ENCODE data around the gene DPYD.

The DPYD gene

DNA sequence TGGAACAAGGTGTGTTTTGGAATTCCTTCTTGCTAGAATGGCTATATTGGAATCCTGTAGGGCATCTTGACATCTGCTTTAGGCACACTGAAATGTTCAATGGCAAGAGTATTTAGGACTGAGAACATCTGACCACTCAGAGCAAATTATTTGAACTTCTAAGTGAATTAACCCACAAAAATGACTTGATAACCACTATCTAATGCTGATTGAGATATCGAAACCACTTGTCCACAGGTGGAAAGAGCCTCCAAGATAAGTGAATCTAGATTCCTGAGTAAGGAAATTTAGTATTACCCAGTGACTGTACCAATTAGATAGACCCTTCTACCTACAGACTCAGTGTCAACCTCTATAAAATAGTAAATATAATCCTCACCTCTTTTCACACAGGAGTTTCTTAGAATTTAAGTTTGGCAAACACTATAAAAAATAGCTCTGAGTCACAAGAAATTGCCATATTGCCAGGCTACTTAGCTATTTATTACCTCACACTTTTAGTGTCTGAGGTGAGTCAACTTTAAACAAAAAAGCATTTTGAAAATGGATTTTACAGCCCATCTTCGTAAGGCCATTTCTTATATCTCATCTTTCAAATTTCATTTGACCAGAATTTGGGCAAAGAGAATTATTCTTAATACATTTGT, 777.5 kb downstream of the DPYD start:
- no peak for DNase-seq (ENCODE audit: low read depth)

DNA sequence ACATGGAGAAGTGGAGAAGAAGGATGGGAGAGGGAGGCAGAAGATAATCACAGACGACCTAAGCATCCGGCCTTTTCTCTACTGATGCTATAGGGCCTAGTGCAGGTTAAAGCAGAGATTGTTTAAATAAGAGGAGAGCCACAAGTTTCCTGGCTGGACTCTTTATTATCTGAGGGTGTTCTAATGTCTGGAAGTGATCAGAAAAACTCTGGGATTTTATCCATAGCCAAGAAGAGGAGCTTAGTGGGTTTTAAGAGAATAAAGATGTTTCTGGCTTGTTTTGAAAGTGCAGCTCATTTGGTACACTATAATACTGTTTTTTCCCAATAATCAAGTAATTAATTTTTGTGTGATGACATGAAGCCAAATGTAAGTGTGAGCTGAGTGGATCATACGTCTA, 780.2 kb downstream of the DPYD start:
- no peak for DNase-seq (ENCODE audit: low read depth)

DNA sequence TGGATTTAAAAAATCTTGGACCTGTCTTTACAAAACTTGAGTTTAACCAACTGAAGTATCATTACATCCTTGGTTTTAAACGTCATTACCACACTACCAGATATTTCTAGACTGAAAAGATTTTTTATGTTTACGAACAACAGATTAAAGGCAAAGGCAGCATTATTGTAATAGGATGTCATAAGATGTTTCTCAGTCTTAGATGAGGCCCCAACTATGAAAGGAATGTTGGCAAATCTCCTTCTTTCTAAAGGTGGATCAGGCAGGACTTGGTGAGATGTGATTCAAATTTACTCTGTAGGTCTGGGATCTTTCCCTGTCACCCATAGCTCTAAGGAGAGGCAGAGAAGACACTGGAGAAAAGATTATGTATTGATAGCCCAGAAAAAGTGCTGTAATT, 781.3 kb downstream of the DPYD start:
- DNase-seq (ENCODE audit: low read depth): no peak

DNA sequence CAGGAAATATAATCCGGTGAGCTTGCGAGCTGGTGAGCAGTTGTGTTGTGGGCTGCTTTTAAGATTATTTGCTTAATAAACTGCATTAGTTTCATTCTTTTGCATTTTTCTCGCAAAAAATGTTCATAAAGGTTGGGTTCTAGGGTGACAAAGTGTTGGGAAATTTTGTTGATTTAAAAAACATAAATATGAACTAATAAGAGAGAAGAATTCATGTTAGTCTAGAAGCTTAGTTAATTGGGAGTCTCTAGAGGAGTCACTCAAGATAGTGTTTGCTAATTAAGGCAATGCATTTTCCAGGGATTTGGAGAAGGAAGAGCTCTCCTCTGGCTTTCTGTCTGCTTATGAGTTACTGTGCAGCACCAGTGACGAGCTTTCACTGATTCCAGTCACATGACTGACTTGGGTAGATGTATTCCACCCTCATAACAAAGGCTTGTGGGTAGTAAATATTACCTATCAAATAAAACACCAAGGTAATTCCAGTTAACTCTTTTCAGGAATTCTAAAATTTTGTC, 782.3 kb downstream of the DPYD start:
- no peak for DNase-seq (ENCODE audit: low read depth)

DNA sequence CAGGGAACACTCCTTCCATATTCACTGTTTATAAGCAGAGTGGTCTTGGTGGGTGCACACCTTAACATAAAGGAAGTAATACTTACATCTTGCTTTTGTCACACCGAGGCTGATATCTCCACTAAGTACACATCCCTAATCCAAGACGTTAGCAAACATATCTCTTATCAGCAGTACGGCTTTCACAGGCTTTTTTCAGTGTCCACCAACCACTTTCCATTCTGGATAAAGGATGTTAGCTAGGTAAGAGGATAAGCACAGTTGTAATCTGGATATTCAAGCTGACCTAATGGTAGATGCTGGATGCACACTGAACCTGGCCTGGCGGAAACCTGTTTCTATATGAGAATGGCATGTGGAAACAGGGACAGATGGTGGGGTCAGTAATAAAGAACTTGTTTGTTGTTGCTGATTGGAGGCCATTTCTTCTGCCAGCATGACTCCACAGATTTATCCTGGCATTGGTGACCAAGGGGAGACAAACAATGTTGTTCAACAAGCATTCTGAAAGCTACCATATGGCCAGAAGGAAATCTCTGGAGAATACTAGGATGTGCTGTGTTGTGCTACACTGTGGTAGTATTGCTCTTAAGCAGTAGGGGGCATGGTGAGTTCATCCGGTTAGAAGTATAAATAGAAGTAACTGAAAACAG, 782.8 kb downstream of the DPYD start:
- DNase-seq (ENCODE audit: low read depth): peak; percentile 44

DNA sequence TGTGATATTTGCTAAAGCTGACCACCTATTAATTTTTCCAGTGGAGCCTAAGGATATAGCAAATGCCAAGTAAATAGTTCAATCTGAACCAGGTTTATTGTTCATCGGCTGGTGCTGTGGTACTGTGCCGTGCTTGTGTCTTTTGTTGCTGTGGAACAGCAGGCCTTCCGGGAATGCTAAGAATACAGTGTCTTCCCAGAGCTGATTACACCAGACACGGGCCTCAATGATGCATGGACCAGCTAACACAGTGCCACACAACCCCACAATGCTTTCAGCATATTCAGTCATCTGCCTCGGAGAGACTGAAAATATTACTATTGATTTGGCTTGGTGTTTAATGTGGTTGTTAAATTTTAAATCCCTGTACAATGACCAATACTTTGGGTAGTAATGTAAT, 783.8 kb downstream of the DPYD start:
- DNase-seq (ENCODE audit: low read depth): no peak

DNA sequence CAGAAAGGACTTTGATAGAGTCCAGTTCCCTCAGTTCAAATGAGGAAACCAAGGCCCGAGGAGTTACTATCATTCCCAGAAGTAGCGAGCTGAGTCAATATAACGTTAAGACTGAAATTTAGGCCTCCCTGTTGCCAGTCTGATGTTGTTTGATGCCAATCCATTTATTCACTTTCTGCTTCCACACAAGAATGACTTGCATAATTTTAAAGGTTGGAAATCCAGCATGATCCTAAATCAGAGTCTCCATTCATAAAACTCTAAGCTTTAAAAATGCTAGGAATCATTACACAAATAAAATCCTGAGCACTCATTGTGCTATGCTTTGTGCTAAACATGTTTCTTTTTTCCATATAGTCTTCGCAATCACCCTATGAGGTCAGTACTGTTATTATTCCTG, 784.9 kb downstream of the DPYD start:
- no peak for DNase-seq (ENCODE audit: low read depth)

DNA sequence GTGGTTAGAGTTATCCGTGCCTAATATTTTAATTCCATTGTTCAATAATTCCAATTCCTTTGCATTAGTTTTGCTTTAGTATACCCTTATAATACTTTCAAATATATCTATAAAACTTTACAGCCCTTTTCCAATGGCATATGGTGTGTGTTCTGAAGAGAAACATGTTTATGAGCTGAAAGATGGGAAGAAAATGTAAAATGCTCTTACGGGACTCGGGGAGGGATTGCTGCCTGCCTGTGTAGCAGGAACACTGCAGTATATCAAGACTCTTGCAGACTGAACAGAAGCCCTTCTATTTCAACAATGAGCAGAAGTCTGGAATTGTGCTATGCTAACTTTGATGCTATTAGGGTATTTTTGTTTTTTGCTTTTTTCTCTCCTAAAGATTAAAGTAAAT, 792.4 kb downstream of the DPYD start:
- DNase-seq (ENCODE audit: low read depth): no peak

DNA sequence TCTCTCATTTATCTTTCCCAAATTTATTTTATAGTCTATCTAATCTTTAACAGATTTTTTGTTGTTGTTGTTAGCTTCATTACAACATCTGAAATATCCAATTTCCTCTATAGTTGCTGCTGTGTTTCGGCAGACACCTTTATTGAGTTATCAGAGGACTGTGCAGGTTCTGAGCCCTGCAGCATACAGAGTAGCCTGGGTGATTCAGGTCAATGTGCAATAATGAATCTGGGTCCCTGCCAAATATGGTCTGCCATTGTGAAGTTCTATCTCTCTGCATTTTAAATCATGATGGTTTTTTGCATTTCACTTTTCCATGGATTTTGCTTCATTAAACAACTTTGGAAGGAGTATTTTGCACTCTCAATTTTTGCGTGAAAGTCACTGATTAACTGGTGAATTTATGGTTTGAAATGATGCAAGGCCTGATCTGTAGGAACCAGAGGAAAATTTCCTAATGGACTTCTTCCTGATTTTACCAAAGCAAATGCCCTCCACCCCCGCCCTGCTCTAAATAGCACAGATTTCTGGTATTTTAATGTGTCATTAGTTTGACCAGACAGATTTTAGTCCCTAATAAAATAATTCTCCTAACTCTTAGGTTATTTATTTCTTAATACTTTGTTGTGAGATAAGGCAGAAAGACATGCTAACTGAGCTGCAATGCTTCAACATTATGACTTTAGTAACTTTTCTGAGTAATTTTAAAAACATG, 797.0 kb downstream of the DPYD start:
- no peak for DNase-seq (ENCODE audit: low read depth)

DNA sequence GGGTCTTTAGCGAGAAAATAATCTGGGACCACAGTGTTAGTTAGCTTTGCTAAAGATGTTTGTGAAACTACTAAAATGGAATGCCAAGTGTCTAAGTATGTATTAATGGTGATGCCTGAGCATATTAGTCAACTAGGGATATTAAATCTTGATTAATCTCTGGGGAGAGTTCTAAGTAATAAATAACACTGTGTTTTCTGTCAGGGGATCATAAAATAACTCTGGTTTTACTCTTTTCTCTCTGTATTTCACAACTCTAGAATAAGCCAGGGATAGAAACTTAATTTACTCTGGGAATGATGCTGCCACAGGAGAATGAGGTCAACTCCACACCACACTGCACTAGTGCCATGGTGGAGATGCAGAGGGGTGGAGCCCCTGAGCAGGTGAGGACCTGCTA, 800.0 kb downstream of the DPYD start:
- DNase-seq (ENCODE audit: low read depth): peak; percentile 47

DNA sequence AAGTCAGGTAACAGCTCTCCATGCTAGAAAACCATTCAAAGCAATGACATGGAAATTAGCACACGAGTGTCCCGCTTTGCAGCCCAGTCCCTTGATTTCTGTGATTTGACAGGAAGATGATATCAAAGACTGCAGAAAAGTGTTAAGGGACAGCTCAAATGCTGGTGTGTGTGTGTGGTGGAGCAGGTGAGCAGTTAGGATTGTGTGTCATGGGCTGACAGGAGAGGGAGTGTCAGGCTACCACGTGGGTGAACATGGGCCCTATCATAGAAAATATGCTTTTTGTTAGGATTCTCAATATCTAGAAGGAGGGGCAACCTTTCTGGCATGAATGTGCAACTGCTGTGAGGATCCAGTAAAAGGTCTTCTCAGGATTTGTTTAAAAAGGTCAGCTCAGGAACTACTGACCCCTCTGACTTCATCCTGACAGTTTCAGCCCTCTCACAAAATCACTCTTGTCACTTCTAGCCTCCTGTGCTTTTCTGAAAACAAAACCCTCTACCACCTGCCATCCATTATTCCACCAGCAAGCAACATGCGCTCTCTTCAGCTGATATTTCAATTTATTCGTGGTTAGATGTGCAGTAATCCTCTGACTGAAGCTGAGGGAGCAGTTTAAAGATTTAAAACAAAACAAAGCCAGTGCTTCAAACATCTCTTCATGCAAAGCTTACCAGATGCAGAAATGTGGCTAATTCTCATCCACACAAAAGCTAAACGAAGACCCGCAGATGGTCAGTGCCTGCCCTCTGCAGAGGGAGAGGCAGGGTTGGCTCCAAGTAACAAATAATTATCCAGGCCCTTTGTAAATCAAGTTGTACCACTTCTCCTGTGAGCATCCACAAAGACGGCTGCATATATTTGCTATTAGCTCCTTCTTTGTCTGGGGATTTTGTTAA, 801.3 kb downstream of the DPYD start:
- no peak for DNase-seq (ENCODE audit: low read depth)

DNA sequence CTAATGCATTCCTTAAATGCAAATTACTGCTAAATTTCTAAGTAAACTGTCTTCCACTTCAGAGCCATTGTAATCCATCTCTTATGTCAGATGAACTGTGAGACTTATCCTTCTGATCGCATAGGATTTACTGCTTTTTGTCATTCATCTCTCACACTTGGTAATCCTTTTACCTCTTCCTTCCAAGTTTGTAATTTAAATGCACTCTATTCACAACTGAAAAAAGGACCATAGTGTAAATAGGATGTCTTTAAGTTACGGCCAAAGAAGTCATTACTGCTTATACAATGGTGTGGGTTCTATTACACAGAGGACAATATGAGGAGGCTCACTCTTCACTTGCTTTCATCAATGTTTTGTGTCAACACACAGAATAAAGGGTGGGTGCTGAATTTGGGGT, 806.0 kb downstream of the DPYD start:
- DNase-seq (ENCODE audit: low read depth): no peak

DNA sequence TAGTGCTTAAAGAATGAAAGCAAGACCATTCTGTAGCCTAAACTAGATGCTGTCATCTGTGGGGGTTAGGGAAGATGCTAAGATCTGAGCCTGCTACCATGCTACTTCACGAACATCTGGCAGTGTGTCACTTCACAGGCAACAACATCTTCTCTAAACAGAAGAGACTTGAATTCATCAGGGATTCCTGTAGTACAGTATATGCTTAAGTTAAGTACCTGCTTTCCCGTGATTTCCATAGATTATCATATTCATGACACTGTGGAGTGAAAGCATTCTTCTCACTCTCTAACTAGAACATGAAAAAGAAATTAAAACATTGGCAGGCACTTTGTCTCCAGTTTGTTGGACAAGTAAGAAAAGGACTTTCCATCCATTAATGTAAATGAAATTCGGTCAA, 808.4 kb downstream of the DPYD start:
- DNase-seq (ENCODE audit: low read depth): no peak

DNA sequence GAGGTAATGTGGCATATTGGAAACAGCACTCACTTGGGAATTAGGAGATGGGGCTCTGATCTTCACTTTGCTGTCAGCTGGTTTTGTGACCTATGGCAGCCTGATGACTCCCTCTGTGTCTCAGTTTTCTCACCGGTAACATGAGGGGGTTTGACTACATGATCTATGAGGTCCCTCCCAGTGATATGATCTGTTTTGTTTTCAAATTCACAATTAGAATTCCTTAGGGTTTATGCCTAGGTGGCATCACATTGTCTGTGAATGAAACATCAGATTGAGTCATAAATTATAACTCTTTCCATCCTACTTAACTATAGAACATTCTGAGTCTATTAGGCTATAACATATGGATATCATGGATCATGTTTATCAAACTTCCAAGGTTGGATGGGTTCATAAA, 812.7 kb downstream of the DPYD start:
- no peak for DNase-seq (ENCODE audit: low read depth)

DNA sequence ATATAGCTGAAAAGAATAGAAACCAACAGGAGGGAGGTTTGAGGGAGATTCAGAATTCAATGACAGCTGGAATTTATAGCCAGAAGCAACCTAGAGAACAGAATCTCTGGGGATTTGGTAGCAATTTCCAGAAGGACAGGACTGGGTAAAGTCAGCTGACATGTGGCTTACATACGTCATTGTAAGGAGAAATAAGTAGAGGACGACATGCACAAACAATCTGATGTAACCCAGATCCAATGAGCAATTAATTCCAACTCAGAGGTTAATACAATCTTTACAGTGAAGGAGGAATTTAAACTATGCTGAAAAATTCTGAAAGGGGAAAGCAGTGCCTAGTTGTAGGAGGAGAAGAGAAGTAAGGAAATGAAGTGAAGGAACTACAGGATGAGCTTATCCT, 815.3 kb downstream of the DPYD start:
- DNase-seq (ENCODE audit: low read depth): no peak

DNA sequence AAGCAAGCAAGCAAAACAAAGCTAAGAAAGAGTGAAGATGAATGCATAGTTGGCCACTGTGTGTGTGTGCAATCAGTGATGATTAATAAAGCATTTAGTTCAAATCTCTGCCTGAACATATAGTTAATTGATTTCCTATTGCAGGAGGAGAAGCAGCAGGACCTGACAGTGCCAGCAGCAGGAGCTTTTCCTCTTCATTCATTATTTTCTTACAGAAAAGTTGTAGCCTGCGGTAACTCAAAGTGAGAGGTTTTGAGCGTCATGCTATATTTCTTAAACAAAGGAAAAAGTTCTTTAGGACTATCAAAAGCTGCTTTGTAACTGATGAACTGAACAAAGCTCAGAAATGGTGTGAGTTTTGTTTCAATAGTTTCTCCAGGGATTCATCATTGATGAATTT, 819.3 kb downstream of the DPYD start:
- DNase-seq (ENCODE audit: low read depth): no peak

DNA sequence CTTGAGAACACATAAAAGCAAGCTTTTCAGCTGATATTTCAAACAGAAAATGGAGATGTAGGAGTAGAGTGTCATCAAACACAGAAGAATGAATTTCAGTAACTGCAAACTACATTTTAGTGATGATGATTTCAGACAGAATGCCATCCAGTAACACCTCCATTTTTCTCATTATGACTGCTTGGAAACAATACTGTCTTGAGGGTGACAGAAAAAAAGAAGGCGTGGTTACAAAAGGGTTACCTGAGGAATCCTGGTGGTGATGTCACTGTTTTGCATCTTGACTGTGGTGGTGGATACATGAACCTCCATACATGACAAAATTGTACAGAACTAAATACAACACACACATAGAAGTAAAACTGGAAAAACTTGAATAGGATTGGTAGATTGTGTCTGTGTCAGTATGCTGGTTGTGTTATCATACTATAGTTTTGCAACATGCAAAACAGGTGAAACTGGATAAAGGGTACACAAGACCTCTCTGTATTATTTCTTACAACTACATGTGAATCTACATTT, 823.4 kb downstream of the DPYD start:
- DNase-seq (ENCODE audit: low read depth): no peak

DNA sequence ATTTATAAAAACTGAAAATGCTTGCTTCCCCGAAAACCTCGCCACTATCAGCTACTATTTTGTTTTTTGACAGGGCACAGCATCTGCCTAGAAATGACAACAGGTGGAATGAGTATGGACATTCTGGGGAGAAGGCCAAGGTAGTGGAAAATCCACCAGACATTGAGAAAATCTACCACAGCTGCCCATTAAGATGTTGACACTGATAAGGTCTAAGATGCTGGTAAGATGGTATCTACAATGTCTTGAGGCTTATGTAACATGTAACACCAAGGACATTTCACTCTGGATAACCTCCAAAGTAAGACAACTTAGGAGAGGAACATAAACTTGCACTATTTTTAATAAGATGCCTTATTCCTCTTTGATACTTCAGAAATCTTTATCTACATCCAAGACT, 825.1 kb downstream of the DPYD start:
- DNase-seq (ENCODE audit: low read depth): no peak

DNA sequence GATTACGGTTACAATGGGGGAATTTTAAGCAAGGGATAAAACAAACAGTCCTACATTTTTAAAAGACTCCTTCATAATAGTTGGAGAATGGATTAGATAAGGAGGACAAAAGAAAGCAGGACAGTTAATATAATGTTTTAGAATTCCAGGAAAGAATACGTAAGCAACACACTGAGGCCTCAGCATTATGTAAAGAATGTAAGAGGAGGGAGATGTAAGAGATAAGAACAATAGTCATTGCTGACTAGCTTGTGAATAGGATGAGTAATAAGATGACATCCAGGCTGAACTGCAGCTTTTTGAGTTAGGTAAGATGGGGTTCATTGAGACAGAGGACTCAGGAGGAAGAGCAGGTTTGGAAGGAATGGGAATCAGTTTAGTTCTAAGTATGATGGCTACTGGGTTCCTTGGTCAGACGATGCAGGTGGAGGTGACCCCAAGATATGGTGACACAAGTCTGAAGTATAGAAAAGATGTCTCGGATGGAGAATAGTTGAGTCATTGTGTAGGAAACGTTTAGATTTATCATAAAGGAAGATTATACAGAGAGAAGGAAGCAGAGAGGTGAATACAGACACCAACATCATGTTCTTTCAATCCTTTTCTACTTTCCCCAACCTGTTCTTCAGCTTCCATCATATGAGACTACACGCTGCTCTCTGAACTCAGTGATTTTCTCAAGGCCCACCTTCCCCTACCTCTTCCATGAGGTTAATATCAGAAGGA, 826.4 kb downstream of the DPYD start:
- peak; percentile 65 for DNase-seq (ENCODE audit: low read depth)

DNA sequence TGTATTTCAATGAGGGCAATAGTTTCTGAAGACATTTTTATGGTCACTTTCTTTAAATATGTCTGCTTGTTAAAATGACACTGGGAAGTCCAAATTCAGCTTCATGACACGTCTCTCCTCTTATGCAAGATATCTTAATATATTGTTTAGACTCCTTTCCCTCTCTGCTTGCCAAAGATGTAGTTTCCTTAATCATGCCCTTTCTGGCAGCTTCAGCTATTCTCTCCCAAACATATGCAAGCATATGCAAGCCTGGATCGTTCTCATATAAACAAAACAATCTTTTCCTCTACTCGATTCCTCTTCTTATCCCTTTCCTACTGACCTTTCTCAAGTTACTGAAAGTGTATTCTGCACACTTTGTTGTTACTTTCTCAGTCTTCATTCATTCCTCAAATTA, 827.1 kb downstream of the DPYD start:
- peak; percentile 44 for DNase-seq (ENCODE audit: low read depth)

DNA sequence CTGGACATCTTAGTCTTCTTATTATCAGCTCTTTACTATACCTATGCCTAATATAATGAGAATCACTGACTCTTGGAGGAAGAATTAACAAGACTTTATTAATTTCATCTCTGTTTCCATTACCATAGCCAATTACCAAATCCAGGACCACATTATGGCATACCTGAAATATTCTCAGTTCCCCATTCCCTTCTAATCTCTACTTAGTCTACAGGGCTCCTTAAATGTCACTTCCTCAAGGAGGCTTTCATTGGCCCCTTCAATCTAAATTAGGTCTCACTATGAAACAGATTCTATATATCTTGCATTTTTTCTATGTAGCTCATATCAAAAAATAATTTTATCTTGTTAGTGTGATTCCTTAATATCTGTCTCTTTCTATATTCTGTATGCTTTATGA, 828.0 kb downstream of the DPYD start:
- DNase-seq (ENCODE audit: low read depth): no peak
